ENCODE results near the gene HACD2.
"Not testable (repeated sequence)": the region's sequence is repeated elsewhere in the genome, so short reads cannot be mapped to it uniquely, and the experiment has no call there.

Gene HACD2

GRCh38 chr3:123522320-123523022, 62.4 kb downstream of the HACD2 start:
- FAIRE-seq = no peak

- FAIRE-seq = no peak
Observed at GRCh38 chr3:123521179-123521969, 63.5 kb downstream of the HACD2 start.

DNA sequence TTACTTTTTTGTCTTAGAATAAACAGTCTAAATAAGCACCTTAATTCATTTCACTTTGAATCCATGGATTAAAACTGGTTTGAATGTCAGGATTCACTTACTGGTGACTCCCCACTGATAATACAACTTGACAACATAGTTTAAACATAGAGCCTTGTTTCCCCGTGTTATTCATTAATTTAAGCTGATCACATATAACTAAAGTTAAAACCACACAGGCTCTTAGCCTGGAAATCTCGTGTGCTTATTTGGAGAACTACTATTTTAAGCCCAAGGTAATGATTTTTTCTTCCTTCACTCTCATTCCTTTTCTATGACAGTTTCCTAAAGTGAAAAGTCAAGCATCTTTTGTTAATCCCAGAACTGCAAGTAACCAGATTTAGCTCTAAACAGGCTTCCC, 64.2 kb downstream of the HACD2 start:
- no peak for FAIRE-seq

DNA sequence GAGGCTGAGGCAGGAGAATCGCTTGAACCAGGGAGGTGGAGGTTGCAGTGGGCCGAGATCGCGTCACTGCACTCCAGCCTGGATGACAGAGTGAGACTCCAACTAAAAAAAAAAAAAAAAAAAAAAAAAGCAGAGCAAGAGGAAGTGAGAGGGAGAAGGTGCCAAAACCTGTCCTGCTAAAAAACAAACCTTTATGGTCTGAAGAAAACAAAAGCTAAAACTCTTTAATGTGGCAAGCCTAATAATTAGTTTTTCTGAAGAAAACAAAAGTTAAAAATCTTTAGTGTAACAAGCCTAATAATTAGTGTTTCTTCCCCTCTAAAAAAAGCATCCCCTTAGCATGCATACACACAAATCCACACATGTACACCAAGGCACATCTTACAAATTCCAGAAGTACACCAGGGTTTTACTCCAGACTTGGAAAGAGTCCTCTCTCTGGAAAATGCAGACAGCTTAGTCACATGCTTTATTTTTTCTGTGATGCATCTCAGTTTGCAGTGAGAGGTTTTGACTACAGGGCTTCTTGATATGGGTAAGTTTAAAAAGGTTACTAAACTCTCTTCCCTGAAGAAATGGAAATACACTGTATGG, 65.9 kb downstream of the HACD2 start:
- no peak for FAIRE-seq

GRCh38 chr3:123511726-123512125, 73.1 kb downstream of the HACD2 start:
- no peak for FAIRE-seq

GRCh38 chr3:123511084-123511483, 73.8 kb downstream of the HACD2 start:
- no peak for FAIRE-seq

GRCh38 chr3:123508178-123508577, 76.7 kb downstream of the HACD2 start:
- no peak for FAIRE-seq

DNA sequence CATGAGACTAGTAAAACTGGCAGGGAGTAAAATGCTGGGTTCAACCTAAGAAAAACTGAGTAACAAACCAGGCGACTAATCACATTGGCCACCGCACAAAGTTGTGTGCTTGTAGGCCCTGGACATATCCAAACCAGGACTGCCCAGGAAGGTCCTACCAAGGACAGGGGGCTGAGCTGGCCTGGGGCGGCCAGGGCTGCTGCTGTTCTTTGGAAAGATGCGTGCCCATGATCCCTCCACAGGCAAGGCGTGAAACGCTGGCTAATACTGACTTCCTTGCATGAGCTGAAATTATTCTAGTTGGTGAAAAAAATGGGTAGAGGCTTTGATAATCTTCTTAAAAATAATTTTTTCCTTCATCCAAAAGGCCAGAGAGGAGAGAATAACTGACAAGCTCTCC, 79.0 kb downstream of the HACD2 start:
- no peak for FAIRE-seq

- no peak for FAIRE-seq
Observed at GRCh38 chr3:123503203-123503602, 81.7 kb downstream of the HACD2 start.

GRCh38 chr3:123499322-123499721, 85.5 kb downstream of the HACD2 start:
- FAIRE-seq = no peak

- FAIRE-seq = no peak
Observed at GRCh38 chr3:123498761-123499160, 86.1 kb downstream of the HACD2 start.

DNA sequence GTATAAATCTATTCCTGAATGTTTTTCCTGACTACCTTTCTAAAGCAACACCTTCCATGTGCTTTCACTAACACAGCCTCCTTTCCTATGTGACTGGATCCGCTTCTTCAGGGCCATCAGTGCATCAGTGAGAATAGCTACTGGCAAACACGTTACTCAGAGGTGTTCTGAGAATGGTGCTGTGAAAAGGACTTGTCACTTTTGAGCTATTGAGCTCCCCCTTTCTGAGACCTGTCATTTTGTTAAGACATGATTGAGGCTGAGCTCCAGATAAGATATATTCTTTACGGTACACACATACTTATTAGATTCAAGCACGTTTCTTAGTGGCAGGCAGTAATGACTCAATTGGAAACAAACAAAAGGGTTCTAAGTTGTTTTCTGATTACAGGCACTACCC, 90.9 kb downstream of the HACD2 start:
- no peak for FAIRE-seq

DNA sequence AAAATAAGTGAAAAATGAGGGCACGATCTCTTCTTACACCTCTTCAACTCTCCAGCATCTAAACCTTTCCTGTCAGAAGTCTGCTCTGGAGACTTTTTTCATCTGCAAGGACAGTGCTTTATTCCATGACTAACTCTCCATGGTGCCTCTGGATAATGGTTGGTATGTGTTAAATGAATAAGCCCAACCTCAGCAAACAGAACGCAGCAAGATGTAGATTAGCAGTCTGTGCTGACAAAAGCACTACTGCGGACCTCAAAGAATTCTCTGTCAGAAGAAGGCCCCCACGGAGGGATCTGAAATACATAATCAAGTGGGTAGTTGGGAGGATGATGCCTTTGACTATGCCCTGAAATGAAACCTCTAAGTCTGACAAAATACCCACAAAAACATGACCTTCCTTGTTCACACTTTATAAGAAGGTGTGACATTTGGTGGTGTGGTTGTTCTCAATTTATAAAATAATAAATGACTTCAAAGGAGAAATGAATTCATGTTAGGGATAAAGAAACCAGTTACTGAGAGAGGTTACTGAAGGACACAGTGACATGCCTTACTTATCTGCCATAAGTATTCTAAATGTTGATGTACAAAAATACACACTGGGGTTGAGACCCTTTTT, 92.8 kb downstream of the HACD2 start:
- no peak for FAIRE-seq

DNA sequence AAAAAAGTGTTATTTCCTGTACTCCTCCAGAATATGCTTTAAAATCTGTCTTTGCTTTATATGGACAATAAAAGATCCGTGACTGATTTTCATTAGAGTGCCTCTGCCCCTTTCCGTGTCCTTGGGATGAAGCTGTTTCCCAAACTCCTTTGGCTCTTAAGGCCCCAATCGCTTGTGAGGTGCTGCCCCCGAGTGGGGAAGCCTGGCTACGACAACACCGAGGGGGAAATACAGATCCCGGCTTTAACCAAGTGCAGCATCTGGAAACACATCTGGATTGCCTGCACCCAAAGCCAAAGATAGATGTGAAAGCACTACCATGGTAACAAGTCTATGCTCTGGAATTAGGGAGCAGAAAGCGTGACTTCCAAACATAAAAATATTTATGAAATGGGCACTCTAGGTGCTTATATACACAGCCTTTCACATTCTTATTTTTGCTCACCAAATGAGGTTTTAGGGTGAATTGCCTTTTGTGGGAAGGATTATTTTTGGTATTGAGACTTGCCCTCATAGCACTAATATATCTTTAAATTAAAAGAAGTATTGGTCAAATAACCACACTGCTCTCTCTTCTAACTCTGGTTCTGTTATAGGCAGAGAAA, 95.4 kb downstream of the HACD2 start:
- FAIRE-seq = peak; percentile 23

DNA sequence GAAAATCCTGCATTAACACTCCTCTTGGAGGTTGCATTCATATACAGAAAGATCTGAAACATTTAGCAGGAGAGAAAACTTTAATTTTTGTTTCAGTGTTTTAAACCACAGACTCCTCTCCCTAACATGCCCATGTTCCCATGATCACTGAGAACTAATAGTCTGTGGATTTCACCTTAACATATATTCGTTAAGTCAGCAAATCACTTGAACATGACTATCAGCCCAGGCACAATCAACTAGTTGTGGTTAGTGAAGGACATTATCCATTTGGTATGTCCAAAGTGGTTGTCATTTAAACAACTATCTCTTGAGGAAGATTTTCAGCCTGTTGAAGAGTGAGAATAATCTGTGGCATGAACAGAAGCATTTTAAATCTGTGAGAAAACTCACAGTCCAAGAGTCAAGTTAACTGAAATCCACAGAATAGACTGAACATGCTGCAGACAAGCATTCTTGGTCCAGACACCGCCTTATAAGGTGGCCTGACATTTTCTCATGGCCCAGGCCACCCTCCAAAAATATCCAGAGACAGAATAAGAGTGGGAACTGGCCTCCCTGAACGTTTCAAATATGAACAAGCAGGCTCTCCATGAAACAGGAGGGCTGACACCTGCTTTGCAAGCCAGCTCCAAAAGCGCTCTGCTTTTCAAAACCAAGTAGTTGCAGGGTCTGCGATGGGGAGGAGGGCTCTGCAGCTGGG, 96.1 kb downstream of the HACD2 start:
- no peak for FAIRE-seq

- FAIRE-seq = not testable (repeated sequence)
Observed at GRCh38 chr3:123487063-123487462, 97.8 kb downstream of the HACD2 start.

- no peak for FAIRE-seq
Observed at GRCh38 chr3:123486460-123486859, 98.4 kb downstream of the HACD2 start.

- no peak for FAIRE-seq
Observed at GRCh38 chr3:123485551-123485950, 99.3 kb downstream of the HACD2 start.

DNA sequence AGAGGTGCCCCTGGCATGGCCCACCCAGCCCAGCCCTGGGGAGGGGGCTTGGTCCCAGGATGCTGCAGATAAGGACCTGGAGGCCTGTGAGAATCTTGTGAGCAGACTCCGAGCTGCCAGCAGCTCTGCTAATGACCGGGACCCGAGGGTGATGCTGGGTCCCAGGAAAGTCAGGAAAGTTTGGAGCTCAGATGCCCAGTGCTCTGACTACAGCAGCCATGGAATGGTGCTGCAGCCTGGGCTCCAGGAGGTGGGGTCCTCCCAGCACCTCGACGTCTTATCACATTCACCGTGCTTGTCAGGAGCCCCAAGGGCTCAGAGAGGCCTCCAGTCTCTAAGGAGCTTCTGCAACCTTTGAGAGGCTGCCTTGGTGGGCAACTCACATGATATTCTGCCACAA, 101.7 kb downstream of the HACD2 start:
- FAIRE-seq = no peak

- FAIRE-seq = no peak
Observed at GRCh38 chr3:123481722-123482457, 103.0 kb downstream of the HACD2 start.

DNA sequence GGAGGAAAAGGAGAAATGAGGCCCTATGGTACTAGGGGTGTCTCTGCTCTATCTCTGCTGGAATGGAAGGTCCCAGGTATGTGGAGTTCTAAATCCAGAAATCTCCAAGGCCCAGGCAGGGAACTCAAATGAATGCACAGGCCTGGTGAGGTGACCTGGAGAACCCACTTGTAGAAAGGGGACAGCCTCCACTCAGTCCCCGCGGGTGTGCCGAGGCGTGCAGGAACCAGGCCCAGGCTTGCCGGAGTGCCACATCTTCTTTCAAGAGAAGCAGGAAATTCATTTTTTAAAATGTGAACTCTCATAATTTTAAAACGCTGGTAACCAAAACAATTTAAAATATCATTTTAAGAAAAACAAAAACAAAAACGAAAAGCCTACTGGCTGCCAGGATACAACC, 103.8 kb downstream of the HACD2 start:
- FAIRE-seq = no peak

GRCh38 chr3:123480428-123480827, 104.4 kb downstream of the HACD2 start:
- FAIRE-seq = no peak
